ENCODE measurements around the gene DNAH17. TPM values are rescaled to one million over a fixed set of nuclear protein-coding genes. Genes with fewer than 3 reads are reported as not detected.

DNAH17 gene
- polyA plus RNA-seq, 1 donor from 2014 or later, result 1.1 TPM

DNA sequence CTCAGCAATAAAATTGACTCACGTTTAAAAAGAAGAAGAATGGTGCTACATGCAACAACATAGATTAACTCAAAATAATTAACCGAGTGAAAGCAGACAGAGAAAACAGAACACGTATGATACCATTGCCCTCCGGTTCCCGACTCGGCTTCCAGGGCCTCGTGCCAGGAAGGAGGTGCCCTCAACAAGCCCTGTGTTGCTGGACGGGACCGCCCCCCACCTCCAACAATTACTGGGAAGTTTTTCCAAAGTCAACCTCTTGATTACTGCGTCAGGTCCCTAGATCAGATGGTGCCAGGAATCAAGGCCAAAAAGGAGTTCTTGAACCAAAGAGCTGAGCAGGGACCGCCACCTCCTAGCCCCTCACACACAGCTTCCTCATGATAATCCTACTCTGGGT is 20.4 kb downstream of the DNAH17 start:
- no peaks in the 10 kb centered on the region for H3K36me3 Mint-ChIP-seq
- peaks cover 0 to 2% (median 0%) of the 10 kb centered on the region in 3 donors for H3K4me1 Mint-ChIP-seq

DNA sequence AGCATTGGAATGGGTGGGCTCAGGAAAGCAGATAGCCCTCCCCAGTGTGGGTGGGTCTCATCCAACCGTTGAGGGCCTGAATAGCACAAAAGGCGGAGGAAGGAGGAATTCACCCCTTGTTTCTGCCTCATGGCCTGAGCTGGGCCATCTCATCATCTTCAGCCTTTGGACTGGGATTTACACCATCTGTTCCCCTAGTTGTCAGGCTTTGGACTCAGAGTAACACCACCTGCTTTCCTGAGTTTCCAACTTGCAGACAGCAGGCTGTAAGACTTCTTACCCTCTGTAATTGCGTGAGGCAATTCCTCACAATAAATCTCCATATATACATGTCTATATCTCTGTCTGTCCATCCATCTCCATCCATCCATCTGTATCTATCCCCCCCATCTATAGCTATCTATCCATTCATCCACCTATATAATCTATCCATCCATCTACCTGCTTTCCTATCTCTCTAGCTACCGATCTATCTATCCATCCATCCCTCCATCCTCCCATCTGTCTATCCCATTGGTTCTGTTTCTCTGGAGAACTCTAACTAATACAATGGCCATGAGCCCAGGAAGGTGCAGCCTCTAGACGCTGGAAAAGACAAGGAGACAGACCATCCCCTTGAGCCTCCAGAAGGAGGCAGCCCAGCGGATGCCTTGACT is 21.3 kb downstream of the DNAH17 start:
- Mint-ChIP-seq H3K4me1 (peaks cover 0 to 2% (median 0%) of the 10 kb centered on the region in 3 donors), H3K4me3 (no peak overlapping the region)

More for the DNA sequence above, 20.4 kb downstream of the DNAH17 start:
- H3K27ac Mint-ChIP-seq, result peak overlapping the region in 1 of 3 donors; percentile 57
- H3K4me3 Mint-ChIP-seq, result no peak overlapping the region
- H3K9me3 Mint-ChIP-seq, result no peaks in the 10 kb centered on the region
- H3K27me3 Mint-ChIP-seq, result peaks cover 11% of the 10 kb centered on the region

DNA sequence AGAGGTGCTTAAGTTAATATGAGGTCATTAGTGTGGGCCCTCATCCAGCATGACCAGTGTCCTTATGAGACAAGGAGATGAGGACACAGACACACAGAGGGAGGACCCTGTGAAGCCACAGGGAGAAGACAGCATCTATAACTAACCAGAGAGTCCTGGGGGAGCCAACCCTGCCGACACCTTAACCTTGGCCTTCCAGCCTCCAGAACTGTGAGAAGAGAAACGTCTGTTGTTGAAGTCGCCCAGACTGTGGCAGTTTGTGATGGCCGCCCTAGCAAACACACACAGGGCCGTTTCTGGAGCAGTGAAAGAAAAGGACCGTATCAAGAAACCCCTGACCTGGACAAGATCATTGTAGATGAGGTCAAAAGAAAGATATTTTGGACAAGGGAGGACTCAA is 26.7 kb downstream of the DNAH17 start:
- Mint-ChIP-seq H3K4me3 (no peak overlapping the region), H3K27me3 (peaks cover 4% of the 10 kb centered on the region), H3K4me1 (no peaks in the 10 kb centered on the region), H3K9me3 (peaks cover 0 to 4% (median 0%) of the 10 kb centered on the region in 3 donors), H3K27ac (no peak overlapping the region), H3K36me3 (no peaks in the 10 kb centered on the region)

More for the DNA sequence above, 21.3 kb downstream of the DNAH17 start:
- Mint-ChIP-seq H3K36me3 (no peaks in the 10 kb centered on the region), H3K27ac (no peak overlapping the region), H3K27me3 (peaks cover 11% of the 10 kb centered on the region), H3K9me3 (no peaks in the 10 kb centered on the region)

DNA sequence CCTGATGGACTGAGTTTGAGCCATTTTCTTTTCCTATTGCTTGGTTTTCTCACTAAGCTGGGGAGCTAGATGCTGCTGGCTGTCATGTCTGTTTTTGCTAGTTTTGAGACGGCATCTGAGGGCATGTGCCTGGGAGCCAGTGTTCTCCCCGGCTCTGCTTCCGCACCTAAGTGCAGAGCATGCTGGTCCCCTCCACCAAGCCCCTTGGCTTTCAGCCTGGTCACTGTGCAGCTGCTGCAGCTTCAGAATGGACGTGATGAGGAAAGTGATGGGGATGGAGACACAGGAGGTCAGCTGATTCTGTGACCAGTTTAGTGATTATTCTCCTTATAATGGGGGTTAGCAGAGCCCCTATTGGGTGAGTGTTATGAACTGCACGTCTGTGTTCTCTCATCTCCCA is 28.5 kb downstream of the DNAH17 start:
- H3K27me3 Mint-ChIP-seq, result peaks cover 4% of the 10 kb centered on the region
- no peak overlapping the region for H3K4me3 Mint-ChIP-seq
- no peaks in the 10 kb centered on the region for H3K36me3 Mint-ChIP-seq
- H3K9me3 Mint-ChIP-seq, result peaks cover 0 to 4% (median 0%) of the 10 kb centered on the region in 3 donors
- H3K4me1 Mint-ChIP-seq, result no peaks in the 10 kb centered on the region
- no peak overlapping the region for H3K27ac Mint-ChIP-seq

DNA sequence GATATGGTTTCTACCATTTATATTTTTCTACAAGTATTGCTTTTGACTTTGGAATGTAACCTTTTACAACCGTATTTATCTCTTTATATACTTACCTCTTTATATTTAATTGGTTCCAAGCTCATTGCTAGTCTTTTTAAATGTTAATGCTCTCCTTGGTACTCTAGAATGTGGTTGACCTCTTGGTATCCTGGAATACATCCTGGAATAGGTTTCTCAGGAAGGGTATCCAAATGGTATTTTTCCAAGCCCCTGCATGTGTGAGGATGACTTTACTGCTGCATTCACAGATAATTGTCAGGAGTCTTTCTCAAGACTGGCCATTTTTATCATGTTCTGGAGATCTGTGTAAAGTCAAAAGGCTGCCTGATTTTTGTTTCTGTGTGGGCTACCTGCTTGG is 30.2 kb downstream of the DNAH17 start:
- Mint-ChIP-seq H3K4me1 (no peaks in the 10 kb centered on the region), H3K27ac (no peak overlapping the region), H3K9me3 (peaks cover 0 to 4% (median 0%) of the 10 kb centered on the region in 3 donors)

DNA sequence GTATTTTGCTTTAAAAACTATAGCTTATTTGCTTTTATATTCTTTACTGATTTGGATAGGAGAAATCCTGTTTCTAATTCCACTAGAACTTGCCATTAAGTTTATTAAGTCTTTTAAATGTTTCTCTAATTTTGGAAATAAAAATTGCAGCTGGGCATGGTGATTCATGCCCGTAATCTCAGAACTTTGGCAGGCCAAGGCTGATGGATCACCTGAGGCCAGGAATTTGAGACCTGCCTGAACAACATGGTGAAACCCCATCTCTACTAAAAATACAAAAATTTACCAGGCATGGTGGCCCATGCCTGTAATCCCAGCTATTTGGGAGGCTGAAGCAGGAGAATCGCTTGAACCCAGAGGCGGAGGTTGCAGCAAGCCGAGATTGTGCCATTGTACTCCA is 30.7 kb downstream of the DNAH17 start:
- peaks cover 2% of the 10 kb centered on the region for H3K27me3 Mint-ChIP-seq
- H3K4me3 Mint-ChIP-seq, result no peak overlapping the region
- no peaks in the 10 kb centered on the region for H3K4me1 Mint-ChIP-seq
- H3K36me3 Mint-ChIP-seq, result no peaks in the 10 kb centered on the region
- peaks cover 0 to 4% (median 0%) of the 10 kb centered on the region in 3 donors for H3K9me3 Mint-ChIP-seq
- no peak overlapping the region for H3K27ac Mint-ChIP-seq

More for the DNA sequence above, 30.2 kb downstream of the DNAH17 start:
- Mint-ChIP-seq H3K36me3 (no peaks in the 10 kb centered on the region), H3K27me3 (peaks cover 2% of the 10 kb centered on the region), H3K4me3 (no peak overlapping the region)

DNA sequence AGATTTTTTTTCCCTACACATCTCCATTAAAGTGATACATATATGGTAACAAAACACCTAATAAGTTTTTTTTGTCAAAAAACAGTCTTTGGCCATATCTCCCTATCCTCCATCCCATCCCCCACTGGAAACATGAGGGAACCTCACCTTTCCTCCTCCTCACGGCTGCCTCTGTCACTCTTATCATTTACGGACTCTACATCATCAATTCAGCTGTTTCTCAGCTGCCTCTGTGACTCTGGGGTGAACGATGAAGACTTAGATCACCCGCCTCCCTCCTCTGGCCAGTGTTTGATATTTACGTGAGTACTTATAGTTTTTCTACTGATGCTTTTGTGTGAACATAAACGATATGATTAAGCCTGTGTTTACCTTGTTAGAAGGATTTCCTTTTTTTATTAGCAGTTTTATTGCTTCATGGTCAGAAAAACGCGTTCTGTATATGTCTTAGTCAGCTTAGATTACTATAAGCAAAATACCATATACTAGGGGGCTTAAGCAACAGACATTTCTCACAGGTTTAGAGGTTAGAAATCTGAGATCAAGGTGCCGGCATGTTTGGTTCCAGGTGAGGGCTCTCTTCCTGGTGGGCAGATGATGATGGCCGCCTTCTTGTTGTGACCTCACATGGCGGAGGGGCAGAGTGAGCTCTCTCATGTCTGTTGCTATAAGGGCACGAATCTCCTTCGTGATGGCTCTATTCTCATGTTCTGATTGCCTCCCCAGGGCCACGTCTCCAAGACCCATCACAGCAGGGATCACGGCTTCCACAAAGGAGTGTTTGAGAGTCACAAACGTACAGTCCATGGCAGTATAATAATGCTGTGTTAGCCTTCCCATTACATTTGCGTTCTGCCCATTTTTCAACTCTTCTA is 32.1 kb downstream of the DNAH17 start:
- Mint-ChIP-seq H3K27me3 (peaks cover 2% of the 10 kb centered on the region), H3K4me3 (no peak overlapping the region), H3K9me3 (peaks cover 0 to 4% (median 0%) of the 10 kb centered on the region in 3 donors), H3K27ac (no peak overlapping the region), H3K4me1 (no peaks in the 10 kb centered on the region), H3K36me3 (no peaks in the 10 kb centered on the region)

DNA sequence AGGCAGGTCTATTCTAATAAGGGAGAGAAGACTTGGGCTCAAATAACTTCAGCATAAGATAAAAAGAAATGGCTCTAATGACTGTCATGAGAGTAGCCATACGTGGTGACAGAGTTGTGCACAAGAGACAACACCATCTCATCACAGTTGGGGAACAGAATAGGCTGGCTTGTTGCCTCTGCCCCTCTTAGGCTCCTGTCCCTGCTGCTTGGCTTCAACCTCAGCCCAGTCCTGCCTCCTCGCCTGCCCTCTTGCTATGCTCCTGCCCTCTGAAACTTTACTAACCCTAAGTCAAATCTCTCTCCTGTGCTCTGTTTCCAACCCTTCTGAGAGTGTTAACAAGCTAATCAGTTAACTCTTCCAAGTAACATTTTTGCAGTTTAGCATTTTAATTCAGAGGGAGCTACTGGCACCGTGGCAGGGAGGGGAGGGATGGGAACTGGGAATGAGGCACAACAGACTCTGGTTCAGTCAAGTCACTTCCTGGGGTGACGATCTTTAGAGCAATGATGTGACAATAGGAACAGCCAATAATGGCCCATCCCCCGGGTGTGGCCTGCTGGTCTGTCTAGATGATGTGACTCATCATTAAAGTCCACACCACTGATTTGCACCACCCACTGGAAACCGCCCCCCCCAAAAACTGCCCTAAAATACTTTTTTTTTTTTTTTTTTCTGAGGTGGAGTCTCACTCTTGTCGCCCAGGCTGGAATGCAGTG is 35.5 kb downstream of the DNAH17 start:
- no peaks in the 10 kb centered on the region for H3K4me1 Mint-ChIP-seq
- peak overlapping the region in 1 of 3 donors; percentile 71 for H3K27ac Mint-ChIP-seq

DNA sequence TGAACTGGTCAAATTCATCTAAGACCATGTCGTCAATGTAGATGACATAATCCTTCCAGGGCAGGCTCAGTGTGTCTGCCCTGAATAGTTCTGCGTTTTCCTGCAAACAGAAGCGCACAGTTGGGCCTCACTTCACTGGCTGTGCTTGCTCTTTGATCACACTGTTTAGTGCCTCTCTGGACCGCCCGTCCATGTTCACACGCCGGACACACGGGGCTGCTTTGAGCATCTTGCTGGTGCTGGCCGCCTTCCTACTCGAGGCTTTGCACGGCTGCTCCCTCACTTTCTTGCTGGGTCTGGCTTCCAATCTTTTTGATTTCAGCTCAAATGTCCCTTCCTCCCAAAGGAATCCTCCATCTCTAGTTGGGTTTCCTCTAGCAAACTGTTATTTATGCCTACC is 37.4 kb downstream of the DNAH17 start:
- Mint-ChIP-seq H3K4me1 (peaks cover 0 to 5% (median 0%) of the 10 kb centered on the region in 3 donors), H3K36me3 (no peaks in the 10 kb centered on the region), H3K4me3 (no peak overlapping the region), H3K27me3 (peaks cover 3% of the 10 kb centered on the region), H3K27ac (no peak overlapping the region), H3K9me3 (no peaks in the 10 kb centered on the region)

More for the DNA sequence above, 35.5 kb downstream of the DNAH17 start:
- no peaks in the 10 kb centered on the region for H3K9me3 Mint-ChIP-seq
- H3K36me3 Mint-ChIP-seq, result no peaks in the 10 kb centered on the region
- H3K4me3 Mint-ChIP-seq, result no peak overlapping the region
- H3K27me3 Mint-ChIP-seq, result no peaks in the 10 kb centered on the region

DNA sequence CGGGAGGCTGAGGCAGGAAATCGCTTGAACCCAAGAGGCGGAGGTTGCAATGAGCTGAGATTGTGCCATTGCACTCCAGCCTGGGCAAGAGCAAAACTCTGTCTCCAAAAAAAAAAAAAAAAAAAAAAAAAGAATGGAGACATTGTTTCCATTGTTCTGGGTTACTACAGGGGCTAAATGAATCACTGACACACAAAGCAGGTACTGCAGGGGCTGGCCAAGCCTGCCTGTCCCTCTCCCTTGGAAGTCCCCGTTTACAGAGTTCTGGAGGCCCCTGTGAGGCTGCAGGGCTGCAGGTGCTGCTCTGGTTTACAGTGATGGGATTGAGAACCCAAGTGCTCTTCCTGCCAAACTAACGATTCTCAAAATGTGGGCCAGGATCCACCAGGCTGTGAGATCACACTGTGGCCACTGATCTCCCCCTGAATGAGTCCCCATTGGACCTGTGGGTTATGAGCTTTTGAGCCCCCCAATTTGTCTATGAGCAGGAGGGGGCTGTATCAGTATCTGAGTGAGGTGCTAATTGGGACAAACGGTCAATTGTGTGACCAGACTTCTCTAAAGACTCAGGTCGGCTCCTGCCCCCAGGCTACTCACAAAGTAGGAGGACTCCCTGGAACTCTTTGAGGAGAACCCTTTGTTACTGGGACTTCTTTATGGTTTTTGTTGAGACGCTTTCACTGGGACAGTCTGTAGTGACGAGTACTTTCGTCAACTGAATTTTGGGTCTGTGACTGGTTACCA is 39.0 kb downstream of the DNAH17 start:
- Mint-ChIP-seq H3K9me3 (no peaks in the 10 kb centered on the region), H3K27me3 (peaks cover 3% of the 10 kb centered on the region), H3K36me3 (no peaks in the 10 kb centered on the region), H3K27ac (peak overlapping the region in 1 of 3 donors; percentile 28), H3K4me3 (no peak overlapping the region), H3K4me1 (peaks cover 0 to 5% (median 0%) of the 10 kb centered on the region in 3 donors)

DNA sequence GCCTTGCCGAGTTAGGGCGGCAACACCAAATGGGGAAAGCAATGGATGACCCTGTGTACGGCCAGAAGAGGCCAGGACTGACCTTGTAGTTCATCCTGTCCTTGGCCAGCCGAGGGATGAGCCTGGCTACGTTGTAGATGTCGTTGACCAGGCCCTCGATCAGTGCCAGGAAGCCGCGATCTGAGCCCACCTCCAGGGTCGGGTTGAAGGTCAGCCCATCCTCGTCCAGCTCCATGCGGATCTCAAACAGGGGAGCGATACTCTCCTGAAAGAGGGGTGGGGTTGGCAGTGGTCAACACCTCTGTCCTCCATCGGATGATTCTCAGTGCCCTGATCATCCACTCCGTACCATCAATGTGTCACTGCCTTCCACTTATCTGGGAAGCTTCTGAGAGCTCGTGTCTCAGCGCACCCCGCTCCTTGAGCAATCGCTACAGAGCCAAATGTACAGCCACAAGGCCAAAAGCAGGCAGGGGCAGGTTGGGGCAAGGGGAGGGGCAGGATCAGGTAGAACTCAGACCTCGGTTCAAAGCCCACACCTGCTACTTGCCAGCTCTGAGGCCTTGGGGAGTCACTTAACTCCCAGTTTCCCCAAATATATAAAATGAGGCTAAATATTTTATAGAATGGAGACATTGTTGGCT is 39.9 kb downstream of the DNAH17 start:
- Mint-ChIP-seq H3K27me3 (peaks cover 3% of the 10 kb centered on the region), H3K4me1 (peaks cover 0 to 5% (median 0%) of the 10 kb centered on the region in 3 donors), H3K36me3 (no peaks in the 10 kb centered on the region), H3K27ac (no peak overlapping the region), H3K4me3 (no peak overlapping the region), H3K9me3 (no peaks in the 10 kb centered on the region)

DNA sequence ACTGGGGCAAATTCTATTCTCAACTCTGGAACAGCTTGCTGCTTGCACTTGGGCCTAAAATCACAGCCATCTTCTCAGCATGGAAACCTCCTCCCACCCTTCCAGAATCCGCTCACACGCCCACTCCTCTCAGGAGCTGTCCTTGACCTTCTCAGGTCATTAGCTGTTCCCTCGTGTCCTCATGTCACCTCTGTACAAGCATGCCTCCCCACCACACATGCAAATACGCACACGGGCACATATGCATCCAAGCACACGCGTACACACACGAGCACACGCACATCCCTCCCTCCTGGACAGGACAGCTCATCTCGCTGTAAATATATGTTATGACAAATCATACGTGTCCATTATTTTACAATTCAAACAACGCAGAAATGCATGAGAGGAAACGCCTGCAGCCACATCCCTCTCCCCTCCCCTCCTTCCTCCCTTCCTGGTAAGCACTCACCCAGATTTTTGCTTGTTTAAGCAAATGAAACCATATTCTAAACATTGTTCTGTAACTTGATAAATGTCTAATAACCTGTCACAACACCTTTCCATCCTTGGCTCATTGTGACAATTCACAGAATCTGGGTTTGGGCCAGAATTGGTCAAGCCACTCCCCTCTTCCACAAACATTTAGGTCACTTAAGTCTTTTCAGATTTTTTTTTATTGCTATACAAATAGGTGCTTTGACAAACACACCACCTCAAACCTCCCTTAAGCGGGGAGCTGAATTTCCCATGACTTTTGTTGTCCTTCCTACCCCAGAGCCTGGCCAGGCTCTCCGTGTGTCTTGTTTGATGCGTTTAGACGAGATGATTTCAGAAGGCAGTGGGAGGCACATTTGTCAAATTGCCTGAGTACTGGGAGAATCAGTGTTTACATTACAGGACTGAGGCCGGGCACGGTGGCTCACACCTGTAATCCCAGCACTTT is 41.7 kb downstream of the DNAH17 start:
- Mint-ChIP-seq H3K4me3 (no peak overlapping the region), H3K27me3 (peaks cover 3% of the 10 kb centered on the region), H3K4me1 (peaks cover 0 to 5% (median 5%) of the 10 kb centered on the region in 3 donors), H3K27ac (no peak overlapping the region), H3K9me3 (no peaks in the 10 kb centered on the region), H3K36me3 (no peaks in the 10 kb centered on the region)

DNA sequence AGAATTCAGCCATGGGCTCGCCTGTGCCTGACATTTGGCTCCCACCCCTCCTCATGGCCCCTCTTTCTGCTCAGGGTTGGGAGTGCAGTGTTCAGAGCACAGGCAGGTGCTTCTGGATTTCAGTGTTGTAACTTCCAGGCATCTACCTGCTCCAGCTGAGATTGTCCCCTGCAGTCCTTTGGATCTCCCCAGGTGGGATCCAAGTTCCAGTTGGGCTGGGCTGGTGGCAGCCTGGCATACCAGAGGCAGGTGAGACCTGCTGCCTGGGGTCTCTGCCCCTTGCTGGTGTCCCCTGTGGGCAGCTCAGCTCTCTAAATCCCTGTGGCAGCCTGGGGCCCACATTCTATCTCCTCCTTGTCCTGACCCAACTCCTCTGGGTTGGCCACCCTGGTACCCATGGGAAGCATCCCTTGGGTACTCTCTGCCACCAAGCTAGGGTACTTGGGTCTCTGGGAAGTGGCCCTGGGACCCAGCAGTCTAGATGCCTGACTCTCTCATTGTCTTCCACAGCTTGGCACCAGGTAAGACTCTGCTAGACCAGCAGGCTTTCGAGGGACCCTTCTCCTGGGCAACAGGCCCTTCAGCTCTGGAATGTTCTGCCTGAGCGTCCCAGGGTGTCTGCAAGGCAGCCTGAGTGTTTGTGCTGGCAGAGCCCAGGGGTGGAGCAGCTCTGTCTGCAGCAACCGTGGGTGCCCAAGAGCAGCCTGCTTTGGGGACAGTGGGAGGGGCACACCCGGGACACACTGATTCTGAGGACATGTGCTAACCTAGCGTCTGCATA is 42.5 kb downstream of the DNAH17 start:
- Mint-ChIP-seq H3K4me1 (peaks cover 0 to 5% (median 5%) of the 10 kb centered on the region in 3 donors), H3K27ac (no peak overlapping the region), H3K9me3 (no peaks in the 10 kb centered on the region), H3K36me3 (no peaks in the 10 kb centered on the region), H3K4me3 (no peak overlapping the region), H3K27me3 (peaks cover 3% of the 10 kb centered on the region)

Measured in IgD-negative memory B cell (primary cell).